GM21529 (cell line): ENCODE results near the gene RNF123.
A peak's percentile ranks its signal among the peaks of the same experiment; 100 is the strongest.

Experiments used
- ATAC-seq: cut with Tn5 transposase; IDR thresholded peaks from one replicate; pipeline ENCODE4 v1.9.1; 2021; ENCODE audit not compliant: unreplicated experiment

RNF123 gene

DNA sequence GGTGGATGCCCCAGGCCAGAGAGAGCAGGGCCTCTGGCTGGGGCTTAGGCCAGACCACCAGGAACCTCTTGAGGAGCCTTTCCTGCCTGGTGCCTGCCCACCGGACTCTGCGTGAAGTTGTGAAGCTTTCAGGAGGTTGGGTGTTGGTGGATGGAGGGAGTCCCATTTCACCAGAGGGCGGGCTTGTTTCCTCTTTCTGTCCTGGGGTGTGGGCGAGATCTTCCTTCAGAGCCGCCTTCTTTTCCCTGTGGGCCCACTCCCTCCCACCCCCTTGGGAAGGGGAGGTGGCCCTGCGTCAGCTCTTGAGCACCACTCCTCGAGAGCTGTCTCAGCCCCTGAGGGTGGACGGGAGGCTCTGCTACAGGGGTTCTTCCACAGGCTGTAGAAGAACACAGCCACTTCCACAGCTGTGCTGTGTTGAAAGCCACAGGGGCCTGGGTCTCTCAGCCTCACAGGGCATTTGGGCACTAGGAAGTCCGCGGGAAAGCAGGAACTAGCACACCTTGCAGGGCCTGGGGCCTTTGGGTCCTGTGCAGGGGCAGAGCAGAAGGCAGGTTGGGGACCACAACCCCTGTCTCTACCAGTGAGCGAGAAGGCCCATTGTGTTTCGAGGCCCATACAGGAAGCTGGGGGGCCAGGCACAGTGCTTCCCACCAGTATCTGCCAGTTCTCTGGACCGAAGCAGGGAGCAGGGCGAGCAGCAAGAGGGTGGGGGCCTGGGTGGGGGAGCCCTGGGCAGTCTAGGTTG is 28.0 kb downstream of the RNF123 start:
- ATAC-seq, result no peak

DNA sequence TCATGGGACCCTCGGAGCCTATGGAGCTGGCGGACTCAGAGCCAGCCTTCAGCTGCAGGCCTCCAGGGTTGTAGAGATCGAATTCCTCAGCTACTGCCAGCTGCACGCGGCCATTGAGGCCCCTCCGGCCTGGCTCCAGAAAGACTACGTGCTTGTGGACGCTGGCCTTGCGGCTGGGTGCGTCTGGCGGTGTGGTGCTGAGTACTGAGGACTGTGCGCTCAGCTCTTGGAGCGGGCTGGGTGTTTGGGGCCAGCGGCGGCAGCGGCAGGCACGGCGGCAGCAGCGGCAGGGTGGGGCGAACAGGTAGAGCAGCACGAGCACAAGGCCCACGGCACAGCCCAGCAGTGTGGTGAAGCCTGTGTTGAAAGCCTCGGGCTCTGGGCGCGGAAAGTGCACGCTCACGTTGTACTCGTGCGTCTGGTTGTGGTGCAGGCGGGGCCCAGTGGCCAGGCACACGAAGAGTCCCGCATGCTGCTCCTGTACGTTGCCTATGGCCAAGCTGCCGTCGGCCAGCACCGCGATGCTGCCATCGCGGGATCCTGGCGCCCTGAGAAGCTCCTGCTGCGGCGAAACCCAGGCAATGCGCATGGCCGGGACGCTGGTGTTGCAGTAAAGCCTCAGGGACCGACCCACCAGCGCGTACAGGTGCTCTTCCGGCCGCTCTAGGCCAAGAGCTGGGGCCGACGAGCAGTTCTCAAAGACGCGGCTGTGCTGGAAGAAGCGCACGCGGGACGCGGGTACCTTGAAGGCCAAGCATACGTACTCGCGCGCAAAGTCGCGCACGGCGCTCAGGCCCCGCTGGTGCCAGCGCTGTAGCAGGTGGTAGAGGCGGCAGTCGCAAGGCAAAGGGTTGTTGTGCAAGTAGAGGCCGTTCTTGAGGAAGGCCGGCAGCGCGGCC is 28.9 kb downstream of the RNF123 start:
- ATAC-seq, result no peak

DNA sequence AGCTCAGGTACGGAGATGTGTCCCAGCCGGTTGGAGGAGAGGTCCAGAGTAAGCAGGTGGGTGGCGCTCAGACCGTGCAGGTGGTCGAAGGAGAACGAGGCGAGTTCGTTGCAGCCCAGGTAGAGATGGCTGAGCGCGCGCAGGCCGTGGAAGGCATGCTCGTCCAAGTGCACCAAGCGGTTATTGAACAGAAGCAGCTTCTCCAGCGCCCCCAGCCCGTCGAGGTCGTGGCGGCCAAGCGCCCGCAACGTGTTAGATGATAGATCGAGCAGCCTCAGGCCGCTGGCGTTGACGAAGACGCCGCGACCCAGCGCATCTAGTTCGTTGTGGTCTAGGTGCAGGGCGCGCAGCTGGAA is 29.5 kb downstream of the RNF123 start:
- ATAC-seq, result no peak

DNA sequence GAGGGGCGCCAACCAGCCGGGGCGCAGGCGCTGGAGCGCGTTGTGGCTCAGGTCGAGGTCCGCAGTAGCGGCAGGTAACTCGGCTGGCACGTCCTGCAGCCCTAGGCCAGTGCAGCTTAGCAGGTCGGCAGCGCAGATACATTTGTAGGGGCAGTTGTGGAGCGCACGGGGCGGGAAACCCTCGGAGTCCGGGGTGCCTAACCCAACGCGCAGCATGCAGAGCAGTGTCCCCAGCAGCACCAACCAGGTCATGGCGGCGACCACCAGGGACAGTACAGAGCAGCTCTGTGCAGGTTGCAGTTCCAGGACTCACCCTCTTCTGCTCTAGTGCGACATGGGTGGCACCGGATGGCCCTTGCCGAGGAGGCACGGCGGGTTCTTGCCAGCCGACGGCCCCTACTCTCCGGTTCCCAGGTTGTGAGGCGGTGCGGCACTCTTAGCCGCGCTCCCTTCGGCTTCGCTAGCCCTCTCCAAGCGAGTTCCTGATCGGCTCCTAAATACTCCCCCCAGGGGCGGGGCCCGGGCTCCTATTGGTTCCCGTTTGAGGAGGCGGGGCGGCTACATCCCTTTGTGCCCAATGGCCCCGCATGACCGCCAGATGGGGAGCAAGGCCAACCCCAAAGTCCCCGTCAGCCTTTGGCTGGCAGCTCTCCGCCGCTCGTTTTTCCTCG is 30.0 kb downstream of the RNF123 start, which contains the start of gene AMIGO3:
AMIGO3 (minus strand) TSS at position 471 of the 671 bp plus-strand sequence; CDS start at position 252, 219 bp downstream.
- ATAC-seq, result peak; percentile 52

DNA sequence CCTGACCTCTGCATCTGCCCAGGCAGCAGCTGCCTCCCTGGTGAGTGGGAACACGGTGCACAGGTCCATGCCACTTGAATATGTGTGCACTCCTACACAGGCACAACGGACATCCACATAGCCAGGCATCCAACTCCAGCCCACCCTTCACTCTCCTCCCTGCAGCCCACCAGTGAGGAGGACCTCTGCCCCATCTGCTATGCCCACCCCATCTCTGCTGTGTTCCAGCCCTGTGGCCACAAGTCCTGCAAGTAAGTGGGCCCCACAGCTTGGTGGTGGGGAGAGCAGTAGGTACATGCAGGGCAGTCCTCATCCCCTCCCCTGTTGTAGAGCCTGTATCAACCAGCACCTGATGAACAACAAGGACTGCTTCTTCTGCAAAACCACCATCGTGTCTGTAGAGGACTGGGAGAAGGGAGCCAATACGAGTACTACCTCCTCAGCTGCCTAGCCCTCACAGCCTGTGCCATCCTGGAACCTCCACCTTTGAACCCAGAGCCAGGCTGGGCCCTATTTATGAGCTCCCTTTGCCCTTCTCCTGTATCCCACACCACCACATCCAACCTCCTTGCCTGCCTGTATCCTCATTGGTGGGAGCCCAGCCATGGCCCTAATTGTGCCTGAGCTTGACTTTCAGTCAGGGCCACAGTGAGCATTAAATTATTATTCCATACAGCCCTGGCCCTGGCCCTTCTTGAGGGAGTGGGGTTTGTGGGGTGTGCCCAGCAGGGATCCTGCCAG is 31.7 kb downstream of the RNF123 start:
- ATAC-seq, result no peak

DNA sequence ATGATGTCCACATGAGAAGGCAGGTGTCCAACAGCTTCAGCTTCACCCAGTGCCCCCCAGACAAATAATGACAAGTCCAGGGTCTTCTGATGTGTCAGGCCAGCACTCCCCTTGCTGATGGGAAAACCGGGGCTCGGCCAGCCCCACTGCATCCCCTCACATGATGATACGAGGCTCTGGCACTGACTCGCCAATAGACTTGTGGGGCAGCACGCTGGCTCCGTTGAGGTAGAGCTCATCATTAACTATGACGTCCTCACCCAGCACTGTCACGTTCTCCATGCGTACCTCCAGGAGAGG is 32.2 kb downstream of the RNF123 start:
- no peak for ATAC-seq

DNA sequence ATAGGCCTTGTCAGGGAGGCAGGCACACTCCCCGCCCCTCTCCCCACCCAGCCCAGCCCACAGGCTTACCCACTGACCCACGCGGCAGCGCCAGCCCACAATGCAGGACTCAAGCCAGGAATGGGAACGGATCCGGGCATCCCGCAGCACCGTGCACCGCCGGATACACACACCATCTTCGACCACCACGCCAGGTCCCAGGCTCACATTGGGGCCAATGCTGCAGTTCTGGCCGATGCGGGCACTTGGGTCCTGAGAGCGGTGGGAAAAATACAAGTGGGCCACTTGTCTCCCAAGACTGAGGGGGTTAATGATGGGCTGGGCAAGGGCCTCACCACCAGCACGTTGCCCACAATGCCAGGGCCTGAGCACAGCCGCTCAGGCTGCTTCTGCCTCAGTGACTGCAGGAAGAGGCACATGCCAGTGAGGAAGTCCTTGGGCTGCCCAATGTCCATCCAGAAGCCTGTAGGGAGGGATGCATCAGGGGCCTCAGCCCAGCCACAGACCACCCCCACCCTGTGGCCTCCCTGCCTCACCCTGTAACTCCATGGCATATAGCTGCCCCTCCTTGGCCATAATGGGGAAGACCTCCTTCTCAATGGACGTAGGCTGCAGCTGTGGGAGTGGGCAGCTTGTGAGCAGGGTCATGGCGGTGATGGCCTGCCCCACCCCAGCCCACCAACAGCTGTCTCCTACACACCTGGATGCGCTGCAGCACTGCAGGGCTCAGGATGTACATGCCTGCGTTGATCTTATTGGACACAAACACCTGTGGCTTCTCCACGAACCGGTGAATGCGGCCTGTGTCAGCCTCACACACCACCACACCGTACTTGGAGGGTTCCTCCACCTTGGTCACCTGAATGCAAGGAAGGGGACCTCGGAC is 32.8 kb downstream of the RNF123 start:
- no peak for ATAC-seq

DNA sequence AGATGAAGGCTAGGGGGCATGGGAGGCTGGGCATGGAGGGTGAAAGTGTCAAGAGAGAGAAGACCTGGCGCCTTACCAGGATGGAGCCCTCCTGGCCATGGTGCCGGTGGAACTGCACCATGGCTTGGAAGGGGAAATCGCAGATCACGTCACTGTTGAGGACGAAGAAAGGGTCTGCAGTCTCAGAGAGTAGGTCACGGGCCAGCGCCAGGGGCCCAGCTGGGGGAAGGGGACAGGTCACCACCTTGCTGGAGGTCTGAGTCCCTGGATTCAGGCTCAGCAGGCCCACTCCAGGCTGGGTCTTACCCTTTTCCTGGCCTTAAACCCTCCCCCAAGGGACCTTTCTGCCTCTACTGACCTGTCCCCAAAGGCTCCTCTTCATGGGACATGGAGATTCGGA is 33.5 kb downstream of the RNF123 start:
- no peak for ATAC-seq

DNA sequence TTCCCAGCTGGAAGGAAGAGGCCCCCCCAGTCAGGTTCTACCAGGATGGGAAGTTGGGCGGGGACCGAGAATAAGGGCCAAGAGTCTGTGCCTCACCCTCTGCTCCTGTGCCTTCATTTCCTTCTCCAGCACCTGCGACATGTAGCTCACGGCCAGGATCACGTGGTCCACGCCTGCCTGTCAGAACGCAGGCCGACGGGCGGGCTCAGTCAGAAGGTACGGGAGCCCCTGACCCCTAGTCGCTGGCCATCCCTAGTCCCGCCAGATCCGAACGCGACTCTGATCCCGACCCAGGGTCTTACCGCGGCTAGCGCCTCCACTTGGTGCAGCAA is 33.9 kb downstream of the RNF123 start:
- no peak for ATAC-seq

DNA sequence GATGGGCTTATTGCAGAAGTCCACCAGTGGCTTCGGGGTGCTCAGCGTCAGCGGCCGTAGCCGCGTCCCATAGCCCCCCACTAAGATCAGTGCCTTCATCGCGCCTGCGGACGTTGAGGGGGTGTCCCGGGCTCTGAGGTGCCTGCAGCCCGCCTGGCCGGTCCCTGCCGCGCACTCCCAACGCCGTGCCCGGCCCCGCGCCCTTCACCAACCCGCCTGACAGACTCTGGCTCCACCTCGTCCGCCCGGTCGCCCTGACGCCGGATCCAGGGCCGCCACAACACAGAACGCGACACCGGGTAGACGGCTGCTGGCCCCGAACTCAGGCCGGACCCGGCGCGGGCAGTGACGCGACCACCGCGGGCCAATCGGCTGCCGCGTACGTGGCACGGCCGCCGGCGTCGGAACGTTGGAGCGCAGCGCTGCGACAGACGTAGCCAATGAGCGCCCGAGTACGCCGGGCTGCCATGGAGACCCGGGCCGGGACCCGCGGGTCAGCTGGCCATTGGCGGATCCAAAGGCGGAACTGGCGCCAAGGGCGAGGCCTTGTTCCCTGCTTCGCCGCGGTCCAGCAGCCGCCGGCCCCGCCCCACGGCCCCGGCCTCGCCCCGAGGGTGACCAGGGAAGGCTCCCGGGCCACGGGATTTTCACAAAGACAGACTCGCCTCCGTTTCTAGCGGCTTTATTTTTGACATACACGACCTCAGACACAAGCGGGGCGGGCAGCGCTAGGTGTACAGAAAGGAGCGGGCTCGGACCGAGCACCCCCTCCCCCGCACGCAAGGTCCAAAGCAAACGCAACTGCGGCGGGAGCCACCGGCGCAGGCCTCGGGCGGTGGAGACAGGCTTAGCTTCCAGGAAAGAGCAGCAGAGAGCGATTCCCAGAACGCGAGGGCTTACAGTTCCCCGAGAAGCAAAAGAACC is 34.5 kb downstream of the RNF123 start, which contains the start of gene GMPPB:
GMPPB (minus strand) TSS at position 324 of the 924 bp plus-strand sequence; CDS start at position 99, 225 bp downstream.
- peak; percentile 74 for ATAC-seq

DNA sequence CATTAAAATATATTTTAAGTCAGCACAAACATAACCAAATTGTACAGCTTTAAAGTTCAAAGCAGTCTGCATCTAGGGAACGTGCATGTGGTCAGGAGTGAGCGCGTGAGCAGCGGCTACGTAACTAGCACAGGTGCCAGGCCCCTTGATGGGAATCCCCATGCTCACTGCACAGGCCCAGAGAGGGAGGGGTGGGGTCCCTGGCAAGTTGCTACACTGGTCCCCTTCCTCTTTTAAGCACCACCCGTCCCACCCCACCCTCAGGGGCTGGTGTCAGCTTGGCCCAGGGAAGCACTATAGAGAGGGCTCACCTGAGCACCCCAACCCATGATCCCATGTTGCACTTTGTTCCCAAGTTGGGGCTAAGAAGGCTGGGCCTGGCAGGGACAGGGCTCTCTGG is 35.2 kb downstream of the RNF123 start:
- no peak for ATAC-seq

DNA sequence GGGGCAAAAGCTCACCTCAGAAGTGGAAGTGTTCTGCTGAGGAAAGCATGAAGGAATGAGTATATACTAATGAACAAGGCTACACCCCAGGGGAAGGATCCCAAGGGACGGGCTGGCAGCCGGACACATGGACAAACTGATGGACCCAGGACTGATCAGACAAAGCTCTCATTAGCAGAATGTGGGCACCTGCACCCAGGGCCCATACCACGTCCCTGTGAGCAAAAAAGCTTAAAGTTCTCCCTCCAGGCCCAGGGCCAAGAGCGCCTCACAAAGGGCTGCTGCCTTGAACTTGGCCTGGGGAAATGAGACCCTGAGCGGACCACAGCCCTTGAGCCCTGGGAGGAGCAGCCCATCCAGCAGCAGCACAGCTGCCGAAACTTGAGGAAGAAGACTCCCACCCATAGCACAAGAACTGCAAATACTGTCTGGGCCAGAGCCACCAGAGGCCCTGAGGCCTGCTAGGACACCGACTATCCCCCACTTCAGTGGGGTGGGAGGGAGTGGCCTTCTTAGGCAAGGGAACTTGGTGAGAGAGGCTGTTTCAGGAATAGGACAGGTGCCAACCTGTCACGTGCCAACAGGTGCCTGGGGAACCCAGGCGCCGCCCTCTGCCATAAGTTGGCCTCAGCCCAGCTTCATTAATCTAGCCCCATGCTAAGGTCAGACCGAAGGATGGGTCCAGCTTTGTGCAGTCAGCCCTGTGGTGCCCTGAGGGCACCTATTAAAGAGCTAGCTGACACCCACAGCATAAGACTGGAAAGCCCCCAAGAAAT is 36.7 kb downstream of the RNF123 start:
- ATAC-seq, result no peak

DNA sequence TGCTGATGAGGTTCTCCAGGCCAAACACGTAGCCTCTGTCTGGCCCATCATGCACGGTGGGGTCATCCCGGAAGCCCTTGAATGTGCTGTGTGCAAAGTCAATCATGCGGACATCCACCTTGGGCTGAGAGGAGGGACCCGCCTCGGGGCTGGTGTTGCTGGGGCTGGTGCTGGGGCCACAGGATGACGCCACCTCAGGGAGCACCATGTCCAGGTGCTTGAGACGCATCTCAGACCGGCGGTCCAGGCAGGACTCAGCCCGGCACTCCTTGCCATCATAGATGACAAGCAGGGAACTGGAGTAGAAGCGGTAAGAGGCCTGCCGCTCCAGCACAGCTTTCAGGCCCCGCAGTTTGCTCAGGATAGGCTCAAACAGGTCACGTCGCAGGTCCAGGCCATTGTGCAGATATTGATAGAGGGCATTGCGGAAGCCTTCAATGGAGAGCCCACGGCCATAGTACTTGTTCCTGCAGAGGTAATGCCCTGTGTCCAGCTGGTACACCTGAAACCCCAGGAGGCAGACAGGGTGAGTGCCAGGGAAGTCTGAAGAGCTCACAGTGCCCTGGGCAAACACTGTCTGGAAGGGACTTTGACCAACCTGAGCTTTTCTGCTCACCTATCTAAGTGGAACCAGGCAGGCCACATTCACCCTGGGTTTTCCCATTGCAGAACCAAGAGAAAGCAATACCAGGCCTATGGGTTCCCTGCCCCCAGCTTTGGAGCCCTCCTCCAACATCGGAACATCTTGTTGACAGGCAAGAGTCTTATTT is 38.0 kb downstream of the RNF123 start:
- no peak for ATAC-seq

DNA sequence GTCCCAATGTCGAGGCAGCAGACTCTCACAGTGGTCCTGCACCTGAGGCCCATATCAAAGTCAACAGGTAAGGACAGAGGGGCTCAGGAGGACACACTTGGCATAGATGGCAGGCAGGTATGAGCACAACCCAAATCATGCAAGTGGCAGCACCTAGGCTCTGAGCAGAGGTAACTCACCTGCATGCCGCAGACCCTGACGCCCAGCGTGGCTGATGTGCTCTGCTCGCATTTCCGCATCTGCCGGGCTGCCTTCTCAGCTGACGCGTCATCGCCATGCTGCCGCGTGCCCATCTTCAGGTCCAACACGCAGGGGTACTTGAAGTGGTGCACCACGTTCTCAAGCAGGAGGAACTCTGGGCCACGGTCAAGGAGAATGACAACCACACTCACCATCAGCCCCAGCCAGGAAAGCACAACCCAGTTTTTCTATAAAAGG is 38.6 kb downstream of the RNF123 start:
- ATAC-seq, result no peak

DNA sequence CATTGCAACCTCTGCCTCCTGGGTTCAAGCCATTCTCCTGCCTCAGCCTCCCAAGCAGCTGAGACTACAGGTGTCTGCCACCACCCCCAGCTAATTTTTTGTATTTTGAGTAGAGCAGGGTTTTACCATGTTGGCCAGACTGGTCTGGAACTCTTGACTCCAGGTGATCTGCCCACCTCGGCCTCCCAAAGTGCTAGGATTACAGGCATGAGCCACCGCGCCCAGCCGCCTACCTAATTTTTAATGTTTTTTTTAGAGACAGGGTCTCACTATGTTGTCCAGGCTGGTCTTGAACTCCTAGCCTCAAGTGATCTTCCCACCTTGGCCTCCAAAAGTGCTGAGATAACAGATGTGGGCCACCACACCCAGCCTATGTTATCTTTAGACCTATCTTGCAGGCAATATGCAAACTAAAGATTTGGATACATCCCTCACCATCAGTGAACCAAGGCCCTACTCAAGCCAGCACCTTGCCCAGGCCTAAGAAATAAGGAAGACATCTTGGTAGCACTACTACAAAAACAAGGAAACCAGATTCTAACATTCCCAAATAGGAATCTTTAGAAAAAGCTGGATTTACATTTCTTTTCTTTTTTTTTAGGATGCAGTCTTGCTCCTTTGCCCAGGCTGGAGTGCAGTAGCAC is 40.7 kb downstream of the RNF123 start:
- no peak for ATAC-seq

DNA sequence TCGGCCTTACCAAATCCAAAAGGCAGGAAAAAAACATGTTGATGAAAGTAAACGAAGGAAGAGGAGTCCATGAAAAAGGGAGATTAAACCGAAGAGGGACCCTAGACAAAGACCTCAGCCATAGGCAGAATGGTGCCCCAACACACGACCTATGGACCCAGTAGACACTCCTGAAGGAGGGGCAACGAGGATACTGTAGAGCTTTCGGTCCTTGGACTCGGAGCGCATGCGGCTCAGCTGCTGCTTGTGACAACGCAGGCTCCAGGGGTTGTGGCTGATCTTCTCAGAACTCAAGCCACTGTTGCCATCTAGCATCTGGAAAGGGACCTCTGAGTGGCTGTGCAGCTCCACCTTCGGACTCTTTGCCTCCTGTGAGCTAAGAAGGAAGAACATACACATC is 43.2 kb downstream of the RNF123 start:
- ATAC-seq, result no peak

DNA sequence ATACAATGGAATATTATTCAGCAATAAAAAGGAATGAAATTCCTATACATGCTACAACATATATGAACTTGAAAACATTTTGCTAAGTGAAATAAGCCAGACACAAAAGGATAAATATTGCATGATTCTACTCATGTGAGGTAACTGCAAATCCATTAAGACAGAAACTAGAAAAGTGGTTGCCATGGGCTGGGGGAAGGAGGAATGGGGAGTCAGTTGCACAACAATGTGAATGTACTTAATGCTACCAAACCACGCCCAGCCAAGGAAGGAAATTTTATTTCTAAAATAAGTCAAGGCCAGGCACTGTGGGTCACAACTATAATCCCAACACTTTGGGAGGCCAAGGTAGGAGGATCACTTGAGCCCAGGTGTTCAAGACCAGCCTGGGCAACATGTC is 44.2 kb downstream of the RNF123 start:
- ATAC-seq, result no peak
